Stimulated activated naive CD8-positive, alpha-beta T cell treated with anti-CD3 and anti-CD28 coated beads, Interleukin-15, Interleukin-2, amounts not matched to agents 100 ng/mL and 50 ng/mL, for 24 hours (primary cell): ENCODE results near the gene STX16.
"Not testable (repeated sequence)": the region's sequence is repeated elsewhere in the genome, so short reads cannot be mapped to it uniquely, and the experiment has no call there.

Experiments used
- H3K27ac Mint-ChIP-seq: one replicate; pipeline ENCODE4 v1.8.0; 2021; ENCODE audit warnings: mild to moderate bottlenecking, mixed read lengths
- H3K27me3 Mint-ChIP-seq: one replicate; pipeline ENCODE4 v1.8.0; 2021; ENCODE audit warnings: mixed read lengths
- H3K36me3 Mint-ChIP-seq: one replicate; pipeline ENCODE4 v1.8.0; 2021; ENCODE audit warnings: low read depth, mixed read lengths
- H3K4me1 Mint-ChIP-seq: one replicate; pipeline ENCODE4 v1.8.0; 2021; ENCODE audit warnings: low read depth, mixed read lengths
- H3K4me3 Mint-ChIP-seq: one replicate; pipeline ENCODE4 v1.8.0; 2021; ENCODE audit warnings: mild to moderate bottlenecking, mixed read lengths
- H3K9me3 Mint-ChIP-seq: one replicate; pipeline ENCODE4 v1.8.0; 2021; ENCODE audit warnings: mixed read lengths

STX16 gene

GRCh38 chr20:58716476-58717277 lies 65.6 kb downstream of the STX16 start:
- Mint-ChIP-seq H3K27ac (no peak overlapping the region), H3K36me3 (no peaks in the 10 kb centered on the region), H3K9me3 (no peaks in the 10 kb centered on the region), H3K4me1 (no peaks in the 10 kb centered on the region), H3K27me3 (peaks cover 10% of the 10 kb centered on the region), H3K4me3 (no peak overlapping the region)

- no peak overlapping the region for H3K27ac Mint-ChIP-seq
- H3K9me3 Mint-ChIP-seq = no peaks in the 10 kb centered on the region
- H3K27me3 Mint-ChIP-seq = peaks cover 15% of the 10 kb centered on the region
- H3K4me3 Mint-ChIP-seq = no peak overlapping the region
- H3K4me1 Mint-ChIP-seq = no peaks in the 10 kb centered on the region
- H3K36me3 Mint-ChIP-seq = no peaks in the 10 kb centered on the region
Observed at GRCh38 chr20:58717278-58718091, 66.4 kb downstream of the STX16 start.

DNA sequence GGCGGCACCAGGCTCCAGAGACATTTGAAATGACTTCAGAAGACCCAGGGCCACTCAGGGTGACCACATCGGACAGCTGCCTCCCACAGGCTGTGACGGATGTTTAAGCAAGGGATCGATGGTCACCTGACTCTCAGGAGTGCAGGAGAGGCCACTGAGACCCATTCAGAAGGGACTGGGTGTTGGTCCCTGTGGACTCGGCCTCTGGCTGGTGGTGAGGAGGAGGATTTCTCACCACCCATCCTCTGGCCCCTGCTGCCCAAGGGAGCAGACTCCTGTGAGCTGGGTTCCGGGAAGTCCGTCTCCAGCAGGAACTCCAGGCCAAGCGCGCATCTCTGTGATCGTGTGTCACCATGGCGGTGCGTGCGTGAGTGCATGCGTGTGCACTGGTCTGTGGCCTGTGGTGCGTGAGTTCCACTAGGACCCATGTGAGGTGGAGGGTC lies 67.1 kb downstream of the STX16 start:
- no peaks in the 10 kb centered on the region for H3K36me3 Mint-ChIP-seq
- no peak overlapping the region for H3K27ac Mint-ChIP-seq
- no peaks in the 10 kb centered on the region for H3K9me3 Mint-ChIP-seq
- H3K4me1 Mint-ChIP-seq = no peaks in the 10 kb centered on the region
- no peak overlapping the region for H3K4me3 Mint-ChIP-seq
- peaks cover 22% of the 10 kb centered on the region for H3K27me3 Mint-ChIP-seq

- Mint-ChIP-seq H3K27me3 (peaks cover 28% of the 10 kb centered on the region), H3K27ac (no peak overlapping the region), H3K4me3 (no peak overlapping the region), H3K9me3 (no peaks in the 10 kb centered on the region), H3K36me3 (no peaks in the 10 kb centered on the region), H3K4me1 (no peaks in the 10 kb centered on the region)
Observed at GRCh38 chr20:58718729-58719128, 67.6 kb downstream of the STX16 start.

DNA sequence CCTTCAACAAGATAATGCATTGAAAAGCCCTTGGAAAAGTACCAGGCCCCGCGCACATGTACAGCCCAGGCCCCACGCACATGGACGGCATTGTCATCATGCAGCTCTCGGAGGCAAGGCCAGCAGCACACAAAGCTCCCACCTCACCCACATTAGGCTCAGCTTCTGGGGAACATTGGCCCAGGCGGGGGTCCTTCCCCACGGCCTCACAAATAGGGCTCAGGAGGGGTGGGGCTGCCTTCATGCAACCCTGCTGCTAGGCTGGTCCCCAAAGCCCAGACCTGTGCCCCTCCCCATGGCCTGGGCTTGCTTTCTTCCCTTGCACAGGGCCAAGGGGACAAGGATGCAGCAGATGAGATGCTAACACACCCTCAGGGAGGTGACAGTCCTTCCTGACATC lies 68.2 kb downstream of the STX16 start:
- Mint-ChIP-seq H3K9me3 (no peaks in the 10 kb centered on the region), H3K36me3 (no peaks in the 10 kb centered on the region), H3K27ac (no peak overlapping the region), H3K4me3 (no peak overlapping the region), H3K27me3 (peaks cover 33% of the 10 kb centered on the region), H3K4me1 (no peaks in the 10 kb centered on the region)

GRCh38 chr20:58719971-58720371 lies 68.9 kb downstream of the STX16 start:
- Mint-ChIP-seq H3K27me3 (peaks cover 40% of the 10 kb centered on the region), H3K4me1 (no peaks in the 10 kb centered on the region), H3K9me3 (no peaks in the 10 kb centered on the region), H3K4me3 (no peak overlapping the region), H3K27ac (no peak overlapping the region), H3K36me3 (no peaks in the 10 kb centered on the region)

- no peak overlapping the region for H3K27ac Mint-ChIP-seq
- H3K27me3 Mint-ChIP-seq = peaks cover 41% of the 10 kb centered on the region
- H3K36me3 Mint-ChIP-seq = no peaks in the 10 kb centered on the region
- H3K9me3 Mint-ChIP-seq = no peaks in the 10 kb centered on the region
- no peak overlapping the region for H3K4me3 Mint-ChIP-seq
- H3K4me1 Mint-ChIP-seq = no peaks in the 10 kb centered on the region
Observed at GRCh38 chr20:58720890-58721289, 69.8 kb downstream of the STX16 start.

GRCh38 chr20:58721951-58722778 lies 71.1 kb downstream of the STX16 start:
- Mint-ChIP-seq H3K4me3 (no peak overlapping the region), H3K27me3 (peaks cover 44% of the 10 kb centered on the region), H3K4me1 (no peaks in the 10 kb centered on the region), H3K27ac (no peak overlapping the region), H3K36me3 (no peaks in the 10 kb centered on the region), H3K9me3 (no peaks in the 10 kb centered on the region)

DNA sequence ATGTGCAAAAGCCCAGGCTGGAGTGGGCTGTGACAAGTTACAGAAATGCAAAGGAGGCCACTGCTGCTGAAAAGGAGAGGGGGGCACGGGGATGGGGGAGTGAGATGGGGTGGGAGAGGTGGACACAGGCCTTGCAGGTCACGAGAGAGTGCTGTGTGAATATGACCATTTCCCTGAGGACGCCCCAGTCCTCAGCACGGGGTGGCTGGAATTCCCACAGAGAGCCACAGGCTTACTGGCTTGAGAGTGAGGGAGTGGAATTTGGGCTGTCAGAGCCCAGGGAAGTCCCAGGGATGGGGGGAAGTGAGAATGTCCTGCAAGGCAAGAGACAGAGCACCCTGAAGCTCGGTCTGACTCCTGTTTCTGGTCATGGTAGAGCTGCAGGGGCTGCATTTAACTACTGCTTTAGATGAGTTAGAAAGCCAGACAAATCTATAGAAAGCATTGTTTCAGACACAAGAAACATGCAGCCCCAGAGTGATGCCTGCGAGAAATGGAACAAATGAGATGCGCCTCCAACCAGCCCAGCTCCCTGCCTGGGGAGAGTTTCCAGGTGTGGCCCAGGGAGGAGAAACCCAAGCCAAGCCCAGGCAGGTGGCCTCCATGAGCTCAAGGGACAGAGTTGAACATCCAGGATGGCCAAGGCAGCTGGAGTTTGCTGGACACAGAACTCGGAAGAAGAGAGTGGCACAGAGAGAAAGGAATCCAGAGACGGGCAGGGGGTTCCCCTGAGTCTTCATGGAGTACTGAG lies 72.0 kb downstream of the STX16 start:
- Mint-ChIP-seq H3K27ac (no peak overlapping the region), H3K9me3 (no peaks in the 10 kb centered on the region), H3K4me1 (no peaks in the 10 kb centered on the region), H3K27me3 (peaks cover 46% of the 10 kb centered on the region), H3K4me3 (no peak overlapping the region), H3K36me3 (no peaks in the 10 kb centered on the region)

DNA sequence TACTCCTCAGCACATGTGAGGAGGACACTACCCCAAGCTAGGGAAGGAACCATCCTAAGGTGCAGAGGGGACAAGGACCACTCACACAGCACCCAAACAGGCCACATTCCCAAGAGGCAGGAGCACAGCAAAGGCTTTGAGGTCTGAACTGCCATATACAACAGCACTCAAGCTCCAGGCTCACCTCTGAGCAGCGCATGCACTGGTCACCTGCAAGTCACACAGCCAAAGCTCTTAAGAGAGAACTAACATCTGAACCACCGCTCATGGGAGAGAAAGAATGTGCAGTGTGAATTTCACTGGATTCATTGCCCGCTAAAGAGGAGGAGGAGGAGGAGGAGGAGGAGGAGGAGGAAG lies 72.5 kb downstream of the STX16 start:
- Mint-ChIP-seq H3K9me3 (no peaks in the 10 kb centered on the region), H3K36me3 (no peaks in the 10 kb centered on the region), H3K27me3 (peaks cover 46% of the 10 kb centered on the region), H3K27ac (no peak overlapping the region), H3K4me3 (no peak overlapping the region), H3K4me1 (no peaks in the 10 kb centered on the region)

DNA sequence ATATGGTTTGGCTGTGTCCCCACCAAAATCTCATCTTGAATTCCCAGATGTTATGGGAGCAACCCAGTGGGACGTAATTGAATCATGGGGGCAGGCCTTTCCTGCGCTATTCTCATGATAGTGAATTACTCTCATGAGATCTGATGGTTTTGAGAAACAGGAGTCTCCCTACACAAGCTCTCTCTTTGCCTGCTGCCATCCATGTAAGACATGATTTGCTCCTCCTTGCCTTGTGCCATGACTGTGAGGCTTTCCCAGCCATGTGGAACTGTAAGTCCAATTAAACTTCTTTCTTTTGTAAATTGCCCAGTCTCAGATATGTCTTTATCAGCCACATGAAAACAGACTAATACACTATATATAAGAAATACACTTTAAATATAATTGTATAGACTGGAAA lies 75.1 kb downstream of the STX16 start:
- H3K9me3 Mint-ChIP-seq, H3K36me3 Mint-ChIP-seq, H3K4me1 Mint-ChIP-seq, H3K4me3 Mint-ChIP-seq, H3K27ac Mint-ChIP-seq: not testable (repeated sequence)
- H3K27me3 Mint-ChIP-seq = peaks cover 53% of the 10 kb centered on the region
